Panc1 (cell line): ENCODE data around the gene METTL27.

Source experiments
- CTCF ChIP-seq: fragments of 450-650 bp; IDR thresholded peaks from 2 replicates; pipeline ENCODE4 v1.5.1; 2017; ENCODE audit warnings: mild to moderate bottlenecking
- POLR2AphosphoS5 ChIP-seq: IDR thresholded peaks from 2 replicates; pipeline ENCODE4 v1.6.1; 2012; ENCODE audit warnings: mild to moderate bottlenecking, low read depth, low read length, moderate library complexity
- REST ChIP-seq, 2 experiments: IDR thresholded peaks; 2 replicates each; pipeline ENCODE4 v1.6.1; 2011 to 2012; ENCODE audit warnings: low read depth in 2 of 2, control low read depth in 1 of 2, low read length in 1 of 2, mild to moderate bottlenecking in 1 of 2, moderate library complexity in 1 of 2; ENCODE audit not compliant: insufficient read depth in 1 of 2
- SIN3A ChIP-seq: IDR thresholded peaks from 2 replicates; pipeline ENCODE4 v1.6.1; 2012; ENCODE audit warnings: low read depth, mild to moderate bottlenecking, low read length, moderate library complexity, borderline replicate concordance; ENCODE audit not compliant: insufficient read depth
- TCF7L2 ChIP-seq: IDR thresholded peaks from 2 replicates; pipeline ENCODE4 v1.6.1; 2011; ENCODE audit warnings: mild to moderate bottlenecking, low read depth, low read length, inconsistent platforms

GRCh38 chr7:73876973-73877372, 34.7 kb upstream of the METTL27 start:
- TF ChIP-seq CTCF (no peak), SIN3A (no peak), POLR2AphosphoS5 (no peak), REST (IDR thresholded peaks at IDR 0.05; ENCODE audit: insufficient read depth in 1 of 2, low read depth in 2 of 2, low read length in 1 of 2) (no peak), TCF7L2 (no peak)
